Upper lobe of left lung (tissue), 4 donors: Measurements from ENCODE around the gene CLCA2.

Experiments used
- CTCF ChIP-seq, 6 experiments: fragments of 450-650 bp in 4 of 6; fragments of 200-600 bp in 2 of 6; sonication (generic) in 2 of 6; IDR thresholded peaks; one replicate each; pipeline ENCODE4 v1.5.1; 2016 to 2019; ENCODE audit warnings: antibody characterized with exemption in 6 of 6
- POLR2A ChIP-seq, 4 donors: fragments of 450-650 bp; IDR thresholded peaks; one replicate each; pipeline ENCODE4 v1.5.1; 2016 to 2017; ENCODE audit warnings: antibody characterized with exemption in 4 of 4, mild to moderate bottlenecking in 2 of 4

GRCh38 chr1:86499987-86500593 is 76.1 kb downstream of the CLCA2 start:
- TF ChIP-seq POLR2A (IDR thresholded peaks at IDR 0.05), result no peak
- peak; percentile 62 to 91 (median 81) for TF ChIP-seq CTCF (IDR thresholded peaks at IDR 0.05)
